ENCODE measurements around the gene EEF2.
"Not testable (repeated sequence)": the region's sequence is repeated elsewhere in the genome, so short reads cannot be mapped to it uniquely, and the experiment has no call there.

Gene EEF2

DNA sequence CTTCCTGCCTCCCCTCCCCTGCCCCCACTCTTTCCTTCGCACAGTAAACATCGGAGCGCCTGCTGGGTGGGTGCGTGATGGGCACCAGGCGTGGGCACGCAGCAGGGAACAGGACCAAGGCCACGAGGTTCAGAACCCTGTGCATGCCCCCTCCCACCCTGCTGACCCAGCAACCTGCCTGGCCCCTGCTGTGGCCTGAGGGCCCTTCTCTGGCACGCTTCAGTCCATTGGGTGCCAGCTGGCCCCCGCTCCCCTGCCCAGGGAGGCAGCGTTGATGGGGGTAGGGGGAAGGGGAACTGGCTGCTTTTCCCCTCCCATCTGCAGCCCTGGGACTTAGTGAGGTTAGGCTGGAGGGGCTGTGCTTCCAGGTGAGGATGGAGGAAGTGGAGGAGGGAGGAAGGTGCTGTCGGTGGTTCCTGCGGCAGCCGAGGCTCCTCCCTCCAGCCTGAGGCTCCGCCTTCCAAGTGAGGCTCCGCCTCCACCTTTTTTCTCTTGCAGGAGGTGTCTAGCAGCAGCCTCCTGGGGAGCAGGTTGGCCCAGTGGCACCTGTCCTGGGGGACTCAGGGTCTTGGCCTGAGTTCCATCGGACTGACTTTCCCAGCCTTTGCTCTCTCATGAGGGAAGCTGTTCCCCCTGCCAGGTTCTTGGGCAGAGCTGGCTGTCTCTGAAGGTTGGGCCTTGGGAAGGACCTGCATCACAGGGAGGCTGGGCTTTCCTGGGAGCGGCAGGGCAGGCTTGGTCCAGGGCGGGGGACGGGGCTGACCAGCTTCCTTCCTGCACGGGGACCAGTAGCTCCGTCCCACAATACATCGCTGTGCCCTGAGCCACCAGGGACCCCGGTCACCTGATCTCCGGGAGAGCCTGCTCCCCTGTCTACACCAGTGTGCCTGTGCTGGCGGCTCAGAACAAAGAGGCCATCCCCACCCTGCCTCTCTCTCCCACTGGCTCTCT lies 29.6 kb upstream of the EEF2 start:
- peak in 2 of 3 donors; percentile 10 to 15 for DNase-seq

DNA sequence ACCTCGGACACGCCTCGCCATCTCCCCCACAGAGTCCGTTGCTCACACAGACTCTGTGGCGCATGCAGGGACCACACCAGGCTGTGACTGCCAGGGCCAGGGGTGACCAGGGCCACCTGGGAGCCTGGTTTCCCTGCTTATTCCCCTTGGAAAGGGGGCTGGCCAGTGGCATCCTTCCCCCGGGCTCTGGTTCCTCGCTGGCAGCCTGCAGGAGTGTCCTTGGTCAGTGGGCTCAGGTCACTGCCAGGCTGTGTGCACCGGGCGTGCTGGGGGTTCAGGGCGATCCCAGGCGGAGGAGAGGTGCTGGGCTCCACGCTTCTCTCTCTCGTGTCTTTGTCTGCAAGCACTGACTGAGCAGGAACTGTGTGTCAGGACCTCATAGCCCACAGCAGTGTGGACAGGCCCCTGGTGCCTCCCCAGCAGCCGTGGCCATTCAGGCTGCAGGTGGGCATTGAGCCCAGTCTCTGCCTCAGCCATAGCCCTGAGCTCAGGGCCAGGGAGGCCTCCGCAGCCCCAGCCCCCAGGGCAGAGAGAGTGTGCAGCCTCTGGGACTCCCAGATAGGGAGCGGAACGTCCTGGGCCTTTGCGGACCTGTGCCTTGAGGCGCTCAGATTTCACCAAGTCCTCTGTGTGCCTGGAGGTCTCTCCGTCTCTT lies 28.8 kb upstream of the EEF2 start:
- no peak for DNase-seq

DNA sequence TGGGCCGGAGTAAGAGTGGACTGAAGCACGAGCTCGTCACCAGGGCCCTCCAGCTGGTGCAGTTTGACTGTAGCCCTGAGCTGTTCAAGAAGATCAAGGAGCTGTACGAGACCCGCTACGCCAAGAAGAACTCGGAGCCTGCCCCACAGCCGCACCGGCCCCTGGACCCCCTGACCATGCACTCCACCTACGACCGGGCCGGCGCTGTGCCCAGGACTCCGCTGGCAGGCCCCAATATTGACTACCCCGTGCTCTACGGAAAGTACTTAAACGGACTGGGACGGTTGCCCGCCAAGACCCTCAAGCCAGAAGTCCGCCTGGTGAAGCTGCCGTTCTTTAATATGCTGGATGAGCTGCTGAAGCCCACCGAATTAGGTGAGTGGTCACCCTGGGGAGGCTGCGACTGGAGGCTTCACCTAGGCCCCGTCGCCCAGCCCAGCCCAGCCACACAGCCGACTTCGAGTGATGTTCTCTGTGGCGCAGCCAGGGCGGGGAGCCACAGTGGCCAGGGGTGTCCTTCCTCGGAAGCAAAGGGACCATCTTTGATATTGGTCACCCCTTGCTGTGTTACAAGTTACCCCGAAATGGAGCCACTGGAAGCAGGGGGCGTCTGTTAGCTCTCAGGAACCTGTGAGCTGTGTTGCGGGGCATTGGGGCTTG lies 27.8 kb upstream of the EEF2 start:
- DNase-seq, result no peak

DNA sequence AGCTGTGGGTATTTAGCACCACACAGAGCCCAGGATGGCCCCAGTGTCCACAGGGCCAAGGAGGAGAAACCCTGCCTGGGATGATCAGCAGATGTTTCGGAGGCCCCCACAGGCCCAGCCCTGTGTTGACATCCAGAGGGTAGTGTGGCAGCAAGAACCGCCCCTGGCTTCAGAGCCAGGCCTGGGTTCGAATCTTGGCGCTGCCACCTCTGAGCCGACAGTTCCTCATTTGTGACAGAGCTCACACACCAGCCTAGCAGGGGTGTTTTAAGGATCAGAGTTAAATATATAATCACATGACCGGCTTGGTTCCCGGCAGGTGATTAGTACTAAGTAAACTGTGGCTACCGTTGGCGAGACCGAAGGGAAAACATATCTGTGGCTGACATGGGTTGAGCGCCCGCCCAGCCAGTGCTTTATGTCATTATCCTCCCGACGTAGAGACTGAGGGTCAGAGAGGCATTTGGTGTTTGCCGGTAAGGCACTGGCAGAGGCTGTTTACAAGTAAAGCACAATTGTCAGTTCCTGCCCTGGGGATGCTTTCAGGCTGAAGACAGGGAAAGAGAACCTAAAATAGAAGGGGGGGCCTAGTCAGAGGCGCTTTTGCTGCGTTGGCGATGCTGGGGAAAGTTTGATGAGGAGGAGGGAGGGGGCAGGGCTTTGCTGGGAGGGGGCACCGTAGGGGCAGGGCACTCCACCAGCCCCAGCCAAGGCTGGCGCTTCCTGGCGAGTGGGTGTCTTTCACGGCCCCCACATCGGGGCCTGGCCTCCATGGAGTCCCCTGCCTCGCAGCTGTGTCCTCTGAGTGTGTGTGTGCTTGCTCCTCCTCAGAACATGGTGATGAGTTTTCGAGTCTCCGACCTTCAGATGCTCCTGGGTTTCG lies 27.1 kb upstream of the EEF2 start:
- DNase-seq, result no peak

DNA sequence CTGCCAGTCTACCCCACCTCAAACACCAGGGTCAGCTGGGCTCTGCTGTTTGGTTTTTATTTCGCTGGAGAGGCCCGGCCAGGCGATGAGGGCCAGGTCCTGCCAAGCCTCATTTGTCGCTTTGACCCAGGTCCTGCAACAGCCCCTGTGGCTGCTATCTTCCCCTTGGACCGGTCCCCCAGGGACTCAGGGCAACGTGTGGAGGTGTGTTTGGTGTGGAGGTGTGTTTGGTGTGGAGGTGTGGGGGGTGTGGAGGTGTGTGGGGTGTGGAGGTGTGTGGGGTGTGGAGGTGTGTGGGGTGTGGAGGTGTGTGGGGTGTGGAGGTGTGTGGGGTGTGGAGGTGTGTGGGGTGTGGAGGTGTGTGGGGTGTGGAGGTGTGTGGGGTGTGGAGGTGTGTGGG lies 26.2 kb upstream of the EEF2 start:
- DNase-seq, result not testable (repeated sequence)

DNA sequence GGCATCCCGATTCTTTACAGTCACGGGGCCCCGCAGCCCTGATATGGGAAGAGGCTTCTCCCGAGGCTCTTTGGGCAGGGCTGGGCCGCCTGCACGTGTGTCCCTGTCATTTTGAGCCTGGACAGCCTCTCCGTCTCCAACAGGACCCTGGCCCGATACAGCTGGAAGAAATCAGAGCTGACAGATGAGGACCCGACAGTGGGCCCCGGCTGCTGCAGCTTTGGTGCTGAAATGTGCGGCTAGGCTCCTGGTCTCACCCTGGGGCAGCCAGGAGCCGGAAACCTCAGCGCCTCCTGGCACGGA lies 25.5 kb upstream of the EEF2 start:
- no peak for DNase-seq

DNA sequence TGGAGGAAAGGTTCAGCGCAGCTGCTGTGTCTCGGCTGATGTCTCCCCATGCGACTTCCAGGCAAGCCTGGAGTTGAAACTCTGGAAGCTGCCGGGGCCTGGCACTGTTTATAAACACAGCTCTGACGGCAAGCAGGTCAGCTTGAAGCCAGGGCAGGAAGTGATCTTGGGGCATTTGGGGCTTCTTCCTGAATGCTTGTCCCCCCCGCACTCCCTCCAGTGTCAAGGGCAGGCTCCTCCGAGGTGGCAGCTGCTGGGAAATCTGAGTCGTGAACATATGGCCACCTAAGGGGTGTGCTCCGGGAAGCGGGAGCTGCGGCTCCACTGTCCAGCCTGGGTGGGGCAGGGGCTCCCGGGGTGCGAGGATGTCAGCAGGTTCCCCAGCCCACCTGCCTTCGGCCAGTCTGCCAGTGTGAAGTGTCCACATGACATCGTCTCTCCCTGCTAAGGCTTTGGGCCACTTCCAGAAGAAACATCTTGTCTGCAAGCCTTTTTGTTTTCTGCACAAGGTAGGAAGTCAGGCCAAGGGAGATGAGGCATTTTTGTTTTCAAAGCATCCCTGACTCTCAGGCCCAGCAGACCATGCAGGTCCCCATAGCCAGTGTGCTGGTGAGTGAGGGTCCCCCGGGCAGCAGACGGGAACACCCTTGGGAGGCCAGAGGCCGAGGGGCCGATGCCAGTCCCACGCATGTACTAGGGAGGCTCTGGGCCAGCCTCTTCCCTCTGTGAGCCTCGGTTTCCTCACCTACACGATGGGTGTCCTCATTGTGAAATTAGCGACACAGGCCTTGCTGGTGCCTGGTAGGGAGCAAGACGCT lies 24.9 kb upstream of the EEF2 start:
- no peak for DNase-seq

DNA sequence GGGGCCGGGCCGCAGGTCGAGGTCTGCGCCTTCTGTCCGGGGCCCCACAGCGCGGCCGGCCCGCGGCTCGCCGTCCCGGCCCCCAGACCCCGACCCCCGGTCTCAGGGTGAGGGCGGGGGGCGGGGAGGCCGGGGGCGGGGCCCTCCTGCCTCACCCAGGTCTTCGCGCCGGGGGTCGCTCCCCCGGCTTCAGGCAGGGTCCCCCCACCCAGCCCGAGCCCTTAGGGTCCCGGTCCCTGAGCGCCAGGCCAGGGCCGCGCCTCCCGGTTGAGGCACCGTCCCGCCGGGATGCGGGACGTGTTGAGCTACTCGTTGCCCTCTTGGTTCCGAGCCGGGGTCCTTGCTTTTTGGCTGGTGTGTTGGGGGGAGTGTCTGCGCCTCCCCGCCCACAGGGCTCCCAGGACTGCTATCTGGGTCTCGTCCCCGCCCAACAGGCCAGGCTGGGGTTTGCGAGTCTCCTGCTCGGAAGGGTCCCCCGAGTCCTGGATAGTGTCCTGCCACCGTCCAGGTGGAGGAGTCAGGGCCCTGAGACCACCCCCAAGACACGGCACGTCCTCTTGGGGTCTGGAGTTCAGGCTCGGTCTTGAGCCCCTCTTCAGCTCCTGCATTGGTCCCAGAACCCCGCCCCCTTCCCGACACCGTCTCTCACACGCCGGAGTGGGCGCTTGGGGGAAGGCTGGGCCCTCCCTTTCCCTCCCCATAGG lies 22.7 kb upstream of the EEF2 start:
- peak; percentile 33 to 60 (median 33) for DNase-seq

DNA sequence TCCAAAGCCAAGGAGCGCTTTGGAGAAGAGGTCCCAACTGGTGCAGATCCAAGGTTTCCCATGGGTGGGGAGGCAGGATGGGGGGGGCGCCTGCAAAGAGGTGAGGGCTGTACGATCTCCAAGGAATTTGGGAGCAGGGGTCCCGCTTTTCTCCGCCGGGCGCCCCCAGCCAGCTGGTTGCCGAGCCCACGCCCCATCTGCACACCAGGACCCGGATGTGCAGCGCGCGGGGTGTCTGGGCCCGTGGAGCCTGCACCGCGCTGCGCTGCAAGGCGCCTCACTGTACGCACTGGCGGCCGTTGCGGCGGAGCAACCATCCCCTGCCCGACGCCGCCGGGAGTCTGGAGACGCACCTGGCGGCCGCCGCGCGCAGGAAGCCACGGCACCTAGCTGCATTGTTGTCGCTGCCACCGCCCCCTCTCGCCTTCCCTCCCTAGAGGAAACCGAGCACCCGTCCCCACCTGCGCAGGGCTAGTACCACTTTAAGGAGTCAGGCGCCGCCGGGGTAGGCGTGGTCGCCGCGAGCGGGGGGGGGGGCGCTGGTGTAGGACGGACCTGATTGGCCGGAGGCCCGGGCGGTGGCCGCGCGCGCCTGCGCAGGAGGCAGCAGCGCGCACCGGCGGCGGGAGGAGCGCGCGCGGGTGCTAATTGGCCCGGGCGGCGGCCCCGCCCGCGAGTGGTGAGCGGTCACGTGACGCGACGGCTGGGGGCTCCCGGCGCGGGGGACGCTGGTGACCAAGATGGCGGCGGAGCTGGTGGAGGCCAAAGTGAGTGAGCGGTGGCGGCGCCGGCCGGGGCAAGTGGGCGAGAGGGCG lies 22.0 kb upstream of the EEF2 start, which contains the start of gene PIAS4:
Gene PIAS4 (plus strand): TSS at position 716 of the 815 bp plus-strand sequence. CDS start 25 bp downstream, at position 741.
- DNase-seq, result peak; percentile 97 to 100 (median 99)

DNA sequence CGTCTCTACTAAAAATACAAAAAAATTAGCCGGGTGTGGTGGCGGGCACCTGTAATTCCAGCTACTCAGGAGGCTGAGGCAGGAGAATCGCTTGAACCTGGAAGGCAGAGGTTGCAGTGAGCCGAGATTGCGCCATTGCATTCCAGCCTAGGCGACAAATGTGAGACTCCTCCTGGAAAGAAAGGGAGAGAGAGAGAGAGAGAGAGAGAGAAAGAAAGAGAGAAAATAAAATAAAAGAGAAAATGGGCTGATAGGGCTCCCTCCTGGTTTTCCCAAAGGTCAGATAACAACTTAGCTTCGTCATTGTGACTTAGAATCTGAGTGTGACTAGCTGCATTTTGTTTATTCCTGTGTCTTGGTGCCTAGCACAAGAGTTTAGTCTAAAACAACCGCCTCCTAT lies 20.2 kb upstream of the EEF2 start:
- DNase-seq, result not testable (repeated sequence)

DNA sequence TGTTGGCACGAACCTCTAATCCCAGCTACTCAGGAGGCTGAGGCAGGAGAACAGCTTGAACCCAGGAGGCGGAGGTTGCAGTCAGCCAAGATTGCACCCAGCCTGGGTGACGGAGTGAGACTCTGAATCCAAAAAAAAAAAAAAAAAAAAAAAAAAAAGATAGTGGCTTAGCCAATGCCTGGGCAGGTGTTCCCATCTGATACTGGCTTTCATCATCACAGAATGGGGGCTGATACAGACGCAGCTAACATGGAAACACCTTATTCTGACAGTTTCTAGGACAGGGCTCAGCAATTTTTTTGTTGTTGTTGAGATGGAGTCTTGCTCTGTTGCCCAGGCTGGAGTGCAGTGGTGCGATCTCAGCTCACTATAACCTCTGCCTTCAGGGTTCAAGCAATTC lies 15.5 kb upstream of the EEF2 start:
- DNase-seq, result not testable (repeated sequence)

DNA sequence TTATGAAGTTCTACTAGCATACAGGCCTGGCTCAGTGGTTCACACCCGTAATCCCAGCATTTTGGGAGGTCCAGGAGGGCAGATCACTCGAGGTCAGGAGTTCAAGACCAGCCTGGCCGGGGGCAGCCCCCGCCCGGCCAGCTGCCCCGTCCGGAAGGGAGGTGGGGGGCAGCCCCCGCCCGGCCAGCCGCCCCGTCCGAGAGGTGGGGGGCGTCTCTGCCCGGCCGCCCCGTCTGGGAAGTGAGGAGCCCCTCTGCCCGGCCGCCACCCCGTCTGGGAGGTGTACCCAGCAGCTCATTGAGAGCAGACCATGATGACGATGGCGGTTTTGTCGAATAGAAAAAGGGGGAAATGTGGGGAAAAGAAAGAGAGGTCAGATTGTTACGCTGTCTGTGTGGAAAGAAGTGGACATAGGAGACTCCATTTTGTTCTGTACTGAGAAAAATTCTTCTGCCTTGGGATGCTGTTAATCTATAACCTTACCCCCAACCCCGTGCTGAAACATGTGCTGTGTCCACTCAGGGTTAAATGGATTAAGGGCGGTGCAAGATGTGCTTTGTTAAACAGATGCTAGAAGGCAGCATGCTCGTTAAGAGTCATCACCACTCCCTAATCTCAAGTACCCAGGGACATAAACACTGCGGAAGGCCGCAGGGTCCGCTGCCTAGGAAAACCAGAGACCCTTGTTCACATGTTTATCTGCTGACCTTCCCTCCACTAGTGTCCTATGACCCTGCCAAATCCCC lies 13.6 kb upstream of the EEF2 start:
- not testable (repeated sequence) for DNase-seq

DNA sequence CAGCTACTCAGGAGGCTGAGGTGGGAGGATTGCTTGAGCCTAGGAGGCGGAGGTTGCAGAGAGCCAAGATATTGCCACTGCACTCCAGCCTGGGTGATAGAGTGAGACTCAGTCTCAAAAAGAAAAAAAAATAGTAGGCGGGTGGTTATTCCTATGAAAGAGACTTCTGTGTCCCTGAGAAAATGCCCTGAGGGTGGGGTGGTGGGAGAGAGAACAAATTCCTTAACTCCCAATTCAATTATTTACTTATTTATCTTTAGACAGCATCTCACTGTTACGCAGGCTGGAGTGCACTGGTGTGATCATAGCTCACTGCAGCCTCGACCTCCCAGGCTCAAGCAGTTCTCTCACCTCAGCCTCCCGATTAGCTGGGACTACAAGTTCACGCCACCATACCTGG lies 10.3 kb upstream of the EEF2 start:
- no peak for DNase-seq

DNA sequence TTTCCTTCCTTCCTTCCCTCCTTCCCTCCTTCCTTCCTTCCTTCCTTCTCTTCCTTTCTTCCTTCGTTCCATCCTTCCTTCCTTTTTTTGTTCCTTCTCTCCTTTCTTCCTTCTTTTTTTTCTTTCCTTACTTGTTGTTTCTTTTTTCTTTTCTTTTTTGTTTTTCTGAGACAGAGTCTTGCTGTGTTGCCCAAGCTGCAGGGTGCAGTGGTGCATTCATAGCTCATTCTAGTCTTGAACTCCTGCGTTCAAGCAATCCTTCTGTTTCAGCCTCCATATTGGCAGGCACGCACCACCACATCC lies 5.5 kb upstream of the EEF2 start:
- peak in 1 of 3 donors; percentile 17 for DNase-seq

DNA sequence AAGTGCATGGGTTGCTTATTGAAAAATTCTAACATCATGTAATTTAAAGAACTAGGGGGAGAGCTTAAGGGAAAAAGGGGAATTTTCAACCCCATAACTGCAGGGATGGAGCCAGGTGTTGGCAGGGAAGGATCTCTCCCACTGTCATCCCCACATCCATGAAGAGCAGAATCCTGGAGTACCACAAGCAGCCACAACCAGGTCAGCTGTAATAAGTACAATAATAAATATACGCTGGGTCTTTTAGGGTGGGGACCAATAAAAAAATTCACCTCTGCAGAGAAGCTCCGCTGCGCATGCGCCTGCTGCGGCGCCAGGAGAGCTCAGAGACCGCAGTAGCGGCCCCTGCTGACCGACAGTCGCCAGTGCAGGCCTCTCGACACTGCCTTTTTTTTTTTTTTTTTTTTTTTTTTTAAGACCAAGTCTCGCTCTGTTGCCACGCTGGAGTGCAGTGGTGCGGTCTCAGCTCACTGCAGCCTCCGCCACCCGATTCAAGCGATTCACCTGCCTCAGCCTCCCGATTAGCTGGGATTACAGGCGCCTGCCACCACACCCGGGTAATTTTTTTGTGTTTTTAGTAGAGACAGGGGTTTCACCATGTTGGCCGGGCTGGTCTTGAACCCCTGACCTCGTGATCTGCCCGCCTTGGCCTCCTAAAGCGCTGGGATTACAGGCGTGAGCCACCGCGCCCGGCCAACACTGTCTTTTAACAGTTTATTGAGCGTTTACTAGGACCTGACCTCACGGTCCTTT lies 2.5 kb upstream of the EEF2 start:
- peak; percentile 92 to 96 (median 95) for DNase-seq

DNA sequence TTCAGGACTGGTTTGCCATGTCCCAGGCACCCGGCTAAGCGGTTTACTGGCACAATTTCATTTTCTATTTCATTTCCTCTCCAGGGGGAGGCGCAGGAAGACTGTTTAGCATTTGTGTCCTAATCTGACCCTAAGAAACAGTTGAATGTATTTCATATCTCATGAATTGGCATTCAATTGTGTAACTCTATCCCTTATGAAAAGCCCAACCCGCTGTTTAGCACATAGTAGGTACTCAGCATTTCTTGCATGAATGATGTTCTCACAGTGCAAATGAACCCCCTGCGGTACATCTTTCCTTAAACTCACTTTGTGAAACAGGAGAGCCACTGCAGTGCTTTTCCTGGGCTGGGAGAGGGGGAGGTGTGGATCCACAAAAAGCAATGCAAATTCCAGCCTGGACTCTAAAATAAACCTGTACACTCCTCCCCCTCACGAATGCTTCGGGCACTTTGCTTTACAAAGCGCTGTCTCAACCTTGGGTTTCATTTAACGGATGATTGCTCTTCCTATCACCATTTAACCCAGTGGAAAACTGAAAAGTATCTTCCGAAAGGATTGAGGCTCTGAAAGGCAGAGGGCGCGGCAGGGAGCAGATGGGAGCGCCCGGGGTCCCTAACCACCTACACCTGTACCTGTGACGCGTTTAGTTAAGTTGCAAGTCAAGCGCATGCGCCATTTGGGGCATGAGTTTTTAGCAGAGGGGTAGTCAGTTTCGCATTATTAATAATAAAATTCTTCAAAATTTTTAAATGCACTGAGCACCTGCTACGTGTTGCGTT lies 1.2 kb upstream of the EEF2 start:
- DNase-seq, result peak; percentile 87 to 91 (median 90)

DNA sequence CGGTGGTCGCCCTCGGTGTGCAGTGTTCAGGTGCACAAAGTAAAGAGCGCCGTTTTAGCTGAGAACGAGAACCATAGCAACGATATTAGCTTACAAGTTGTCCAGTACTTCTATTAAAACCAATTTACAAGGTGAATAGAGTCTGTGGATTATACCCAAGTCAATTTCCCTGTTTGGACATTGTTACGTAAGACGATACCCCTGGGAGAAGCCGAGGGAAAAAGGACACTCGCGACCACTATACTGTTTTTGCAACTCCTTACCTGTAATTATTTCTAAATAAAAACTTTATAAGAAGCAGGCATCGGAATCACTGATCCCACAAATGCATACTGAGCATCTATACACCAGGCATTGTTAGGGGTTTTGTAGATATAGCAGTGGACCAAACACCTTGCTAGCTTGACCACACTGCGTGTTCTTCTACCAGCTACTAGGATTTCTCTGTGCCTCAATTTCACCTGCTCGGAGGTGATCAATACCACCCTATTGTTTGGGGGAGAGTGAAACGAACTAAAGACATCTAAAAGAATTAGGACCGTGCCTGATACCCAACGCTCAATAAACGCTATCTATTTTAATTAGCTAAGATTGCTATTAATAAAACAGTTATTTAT lies 488 bp upstream of the EEF2 start:
- DNase-seq, result no peak

DNA sequence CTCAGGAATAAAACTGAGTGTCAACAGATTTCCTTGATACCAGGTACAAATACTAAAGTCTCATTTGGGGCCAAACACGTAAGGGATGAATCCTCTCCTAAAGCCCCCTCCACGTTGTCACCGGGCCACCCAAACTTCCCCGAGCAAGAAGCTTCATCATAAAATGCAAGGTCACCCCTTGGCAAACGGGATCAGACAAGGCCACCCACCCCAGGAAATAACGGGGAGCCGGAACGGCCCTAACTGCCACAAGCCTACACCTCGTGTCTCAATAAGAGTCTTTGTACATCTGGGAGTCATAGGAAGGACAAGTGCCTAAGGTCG lies 717 bp downstream of the EEF2 start:
- DNase-seq, result peak in 2 of 3 donors; percentile 21 to 26

Data from suppressor macrophage treated with lipopolysaccharide for 1 hour (primary cell).